GM23338 (cell line): ENCODE data around the gene MAST3. TPM values are rescaled to one million over a fixed set of nuclear protein-coding genes. Genes with fewer than 3 reads are reported as not detected.

Source experiments
- ATAC-seq: fragments of 200-7000 bp; cut with Tn5 transposase; 3 replicates; pipeline ENCODE4 v1.9.1; 2020
- DNase-seq: peaks from one replicate; pipeline ENCODE4 v3.0.0-alpha.2; 2015; ENCODE audit warnings: low spot score
- H2AFZ ChIP-seq: fragments of 200-600 bp; sonication (generic); 2 replicates; pipeline ENCODE4 v1.8.0; 2016; ENCODE audit warnings: antibody characterized with exemption, mild to moderate bottlenecking, moderate library complexity
- H3F3A ChIP-seq: fragments of 200-600 bp; sonication (generic); replicated peaks from 2 replicates; pipeline ENCODE4 v1.8.0; 2017; ENCODE audit warnings: antibody characterized with exemption, mixed run types, low read depth
- H3K27ac ChIP-seq: fragments of 200-600 bp; sonication (generic); 2 replicates; pipeline ENCODE4 v1.6.1; 2016; ENCODE audit warnings: low read depth
- H3K27me3 ChIP-seq: fragments of 200-600 bp; sonication (generic); 2 replicates; pipeline ENCODE4 v1.8.0; 2016; ENCODE audit warnings: mild to moderate bottlenecking, mixed run types, moderate library complexity; ENCODE audit not compliant: insufficient read depth
- H3K36me3 ChIP-seq: fragments of 200-600 bp; sonication (generic); 2 replicates; pipeline ENCODE4 v1.8.0; 2016; ENCODE audit warnings: mild to moderate bottlenecking; ENCODE audit not compliant: insufficient read depth
- H3K4me1 ChIP-seq: fragments of 200-600 bp; sonication (generic); 2 replicates; pipeline ENCODE4 v1.8.0; 2016; ENCODE audit warnings: mild to moderate bottlenecking, moderate library complexity; ENCODE audit not compliant: insufficient read depth
- H3K4me2 ChIP-seq: fragments of 200-600 bp; sonication (generic); 2 replicates; pipeline ENCODE4 v1.7.1; 2017; ENCODE audit warnings: mixed run types
- H3K4me3 ChIP-seq: fragments of 200-600 bp; sonication (generic); 2 replicates; pipeline ENCODE4 v1.6.1; 2016; ENCODE audit warnings: mixed run types
- H3K79me2 ChIP-seq: fragments of 200-600 bp; sonication (generic); replicated peaks from 2 replicates; pipeline ENCODE4 v1.8.0; 2017; ENCODE audit warnings: mild to moderate bottlenecking; ENCODE audit not compliant: insufficient read depth
- H3K9me2 ChIP-seq: fragments of 200-600 bp; sonication (generic); 2 replicates; pipeline ENCODE4 v1.8.0; 2017; ENCODE audit not compliant: insufficient read depth
- H4K20me1 ChIP-seq: fragments of 200-600 bp; sonication (generic); replicated peaks from 2 replicates; pipeline ENCODE4 v1.8.0; 2017; ENCODE audit warnings: mild to moderate bottlenecking; ENCODE audit not compliant: insufficient read depth
- H3K27ac Mint-ChIP-seq: 2 replicates; pipeline ENCODE4 v1.8.0; 2020; ENCODE audit warnings: inconsistent platforms, mild to moderate bottlenecking, moderate library complexity, mixed read lengths
- H3K27me3 Mint-ChIP-seq: 3 replicates; pipeline ENCODE4 v1.8.0; 2022; ENCODE audit warnings: low read depth, mild to moderate bottlenecking, moderate library complexity, mixed read lengths, inconsistent platforms; ENCODE audit not compliant: insufficient read depth, poor library complexity
- H3K36me3 Mint-ChIP-seq: 3 replicates; pipeline ENCODE4 v1.8.0; 2021; ENCODE audit warnings: low read depth, mild to moderate bottlenecking, inconsistent platforms, moderate library complexity, mixed read lengths
- H3K4me1 Mint-ChIP-seq: 3 replicates; pipeline ENCODE4 v1.8.0; 2020; ENCODE audit warnings: mild to moderate bottlenecking, inconsistent platforms, mixed read lengths
- H3K4me3 Mint-ChIP-seq: 3 replicates; pipeline ENCODE4 v1.8.0; 2021; ENCODE audit warnings: moderate library complexity, mild to moderate bottlenecking, inconsistent platforms, mixed read lengths
- H3K9me3 Mint-ChIP-seq: 3 replicates; pipeline ENCODE4 v1.8.0; 2020; ENCODE audit warnings: moderate library complexity, mild to moderate bottlenecking, inconsistent platforms, mixed read lengths
- CREB1 ChIP-seq: fragments of 250-450 bp; sonication (Bioruptor Pico); IDR thresholded peaks from 2 replicates; pipeline ENCODE4 v1.5.0; 2020; ENCODE audit warnings: low read depth, mild to moderate bottlenecking, moderate library complexity
- EZH2 ChIP-seq: fragments of 200-600 bp; sonication (generic); IDR thresholded peaks from one replicate; pipeline ENCODE4 v1.8.0; 2017; ENCODE audit warnings: antibody characterized with exemption, mild to moderate bottlenecking, low read depth; ENCODE audit not compliant: unreplicated experiment
- EZH2phosphoT487 ChIP-seq: fragments of 200-600 bp; sonication (generic); IDR thresholded peaks from one replicate; pipeline ENCODE4 v1.8.1; 2018; ENCODE audit warnings: antibody characterized with exemption; ENCODE audit not compliant: unreplicated experiment
- JUNB ChIP-seq: IDR thresholded peaks from one replicate; pipeline ENCODE4 v1.6.1; 2016; ENCODE audit warnings: antibody characterized with exemption; ENCODE audit not compliant: unreplicated experiment
- NANOG ChIP-seq: IDR thresholded peaks from 2 replicates; pipeline ENCODE4 v1.6.1; 2016; ENCODE audit warnings: antibody characterized with exemption, borderline replicate concordance
- POLR2AphosphoS5 ChIP-seq: IDR thresholded peaks from 2 replicates; pipeline ENCODE4 v1.6.1; 2016; ENCODE audit warnings: antibody characterized with exemption, low read depth
- STAT1 ChIP-seq: IDR thresholded peaks from one replicate; pipeline ENCODE4 v1.6.1; 2016; ENCODE audit warnings: antibody characterized with exemption; ENCODE audit not compliant: unreplicated experiment
- ZNF114 ChIP-seq: fragments of 250-450 bp; sonication (Bioruptor Pico); IDR thresholded peaks from 2 replicates; pipeline ENCODE4 v1.5.0; 2020; ENCODE audit warnings: mild to moderate bottlenecking, moderate library complexity
- ZNF331 ChIP-seq: fragments of 250-450 bp; sonication (Bioruptor Pico); IDR thresholded peaks from 2 replicates; pipeline ENCODE4 v1.5.0; 2020; ENCODE audit warnings: low read depth, mild to moderate bottlenecking, moderate library complexity
- polyA plus RNA-seq: library from polyadenylated mRNA; unstranded; fragments of >200 nt; fragmentation: Nextera tagmentation; extraction: Ambion mirVana; gene quantifications from 2 replicates; pipeline ENCODE4 v1.2.1, GENCODE V29; 2016
- total RNA-seq: library from RNA; depleted of rRNA; stranded (reverse); fragments of >200 nt; shearing (Covaris generic); gene quantifications from 2 replicates; pipeline ENCODE4 v1.2.3, GENCODE V29; 2014
- TF ChIP-seq, protein P1 (sequence below): fragments of 250-450 bp; sonication (Bioruptor Pico); IDR thresholded peaks from 2 replicates; pipeline ENCODE4 v1.5.0; 2020; ENCODE audit warnings: mild to moderate bottlenecking, moderate library complexity
- TF ChIP-seq, protein P2 (sequence below), 2 experiments: fragments of 200-600 bp in 1 of 2; sonication (generic) in 1 of 2; conservative IDR thresholded peaks; 2 replicates each; pipeline versions ENCODE4 v1.5.1 to v1.6.1; 2016 to 2017; ENCODE audit warnings: antibody characterized with exemption in 2 of 2, low read depth in 2 of 2, mild to moderate bottlenecking in 2 of 2, moderate library complexity in 1 of 2
- TF ChIP-seq, protein P3 (sequence below): IDR thresholded peaks from one replicate; pipeline ENCODE4 v1.6.1; 2018; ENCODE audit warnings: antibody characterized with exemption; ENCODE audit not compliant: unreplicated experiment
- TF ChIP-seq, protein P4 (sequence below): IDR thresholded peaks from 2 replicates; pipeline ENCODE4 v1.6.1; 2016; ENCODE audit warnings: antibody characterized with exemption

The MAST3 gene
- total and polyA plus RNA-seq, 2 experiments from 2014 or later, result 5.6 to 8.8 TPM

DNA sequence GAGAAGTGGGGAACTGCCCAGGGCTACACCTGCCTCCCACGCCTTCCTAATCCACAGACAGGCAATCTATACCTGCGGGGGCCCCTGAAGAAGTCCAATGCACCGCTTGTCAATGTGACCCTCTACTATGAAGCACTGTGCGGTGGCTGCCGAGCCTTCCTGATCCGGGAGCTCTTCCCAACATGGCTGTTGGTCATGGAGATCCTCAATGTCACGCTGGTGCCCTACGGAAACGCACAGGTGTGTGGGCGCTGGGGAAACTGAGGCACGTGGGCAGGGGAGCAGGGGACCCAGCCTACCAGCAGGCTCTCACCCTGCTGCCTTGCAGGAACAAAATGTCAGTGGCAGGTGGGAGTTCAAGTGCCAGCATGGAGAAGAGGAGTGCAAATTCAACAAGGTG, 77.4 kb downstream of the MAST3 start:
- TF ChIP-seq EZH2, result no peak
- TF ChIP-seq, protein P1, sequence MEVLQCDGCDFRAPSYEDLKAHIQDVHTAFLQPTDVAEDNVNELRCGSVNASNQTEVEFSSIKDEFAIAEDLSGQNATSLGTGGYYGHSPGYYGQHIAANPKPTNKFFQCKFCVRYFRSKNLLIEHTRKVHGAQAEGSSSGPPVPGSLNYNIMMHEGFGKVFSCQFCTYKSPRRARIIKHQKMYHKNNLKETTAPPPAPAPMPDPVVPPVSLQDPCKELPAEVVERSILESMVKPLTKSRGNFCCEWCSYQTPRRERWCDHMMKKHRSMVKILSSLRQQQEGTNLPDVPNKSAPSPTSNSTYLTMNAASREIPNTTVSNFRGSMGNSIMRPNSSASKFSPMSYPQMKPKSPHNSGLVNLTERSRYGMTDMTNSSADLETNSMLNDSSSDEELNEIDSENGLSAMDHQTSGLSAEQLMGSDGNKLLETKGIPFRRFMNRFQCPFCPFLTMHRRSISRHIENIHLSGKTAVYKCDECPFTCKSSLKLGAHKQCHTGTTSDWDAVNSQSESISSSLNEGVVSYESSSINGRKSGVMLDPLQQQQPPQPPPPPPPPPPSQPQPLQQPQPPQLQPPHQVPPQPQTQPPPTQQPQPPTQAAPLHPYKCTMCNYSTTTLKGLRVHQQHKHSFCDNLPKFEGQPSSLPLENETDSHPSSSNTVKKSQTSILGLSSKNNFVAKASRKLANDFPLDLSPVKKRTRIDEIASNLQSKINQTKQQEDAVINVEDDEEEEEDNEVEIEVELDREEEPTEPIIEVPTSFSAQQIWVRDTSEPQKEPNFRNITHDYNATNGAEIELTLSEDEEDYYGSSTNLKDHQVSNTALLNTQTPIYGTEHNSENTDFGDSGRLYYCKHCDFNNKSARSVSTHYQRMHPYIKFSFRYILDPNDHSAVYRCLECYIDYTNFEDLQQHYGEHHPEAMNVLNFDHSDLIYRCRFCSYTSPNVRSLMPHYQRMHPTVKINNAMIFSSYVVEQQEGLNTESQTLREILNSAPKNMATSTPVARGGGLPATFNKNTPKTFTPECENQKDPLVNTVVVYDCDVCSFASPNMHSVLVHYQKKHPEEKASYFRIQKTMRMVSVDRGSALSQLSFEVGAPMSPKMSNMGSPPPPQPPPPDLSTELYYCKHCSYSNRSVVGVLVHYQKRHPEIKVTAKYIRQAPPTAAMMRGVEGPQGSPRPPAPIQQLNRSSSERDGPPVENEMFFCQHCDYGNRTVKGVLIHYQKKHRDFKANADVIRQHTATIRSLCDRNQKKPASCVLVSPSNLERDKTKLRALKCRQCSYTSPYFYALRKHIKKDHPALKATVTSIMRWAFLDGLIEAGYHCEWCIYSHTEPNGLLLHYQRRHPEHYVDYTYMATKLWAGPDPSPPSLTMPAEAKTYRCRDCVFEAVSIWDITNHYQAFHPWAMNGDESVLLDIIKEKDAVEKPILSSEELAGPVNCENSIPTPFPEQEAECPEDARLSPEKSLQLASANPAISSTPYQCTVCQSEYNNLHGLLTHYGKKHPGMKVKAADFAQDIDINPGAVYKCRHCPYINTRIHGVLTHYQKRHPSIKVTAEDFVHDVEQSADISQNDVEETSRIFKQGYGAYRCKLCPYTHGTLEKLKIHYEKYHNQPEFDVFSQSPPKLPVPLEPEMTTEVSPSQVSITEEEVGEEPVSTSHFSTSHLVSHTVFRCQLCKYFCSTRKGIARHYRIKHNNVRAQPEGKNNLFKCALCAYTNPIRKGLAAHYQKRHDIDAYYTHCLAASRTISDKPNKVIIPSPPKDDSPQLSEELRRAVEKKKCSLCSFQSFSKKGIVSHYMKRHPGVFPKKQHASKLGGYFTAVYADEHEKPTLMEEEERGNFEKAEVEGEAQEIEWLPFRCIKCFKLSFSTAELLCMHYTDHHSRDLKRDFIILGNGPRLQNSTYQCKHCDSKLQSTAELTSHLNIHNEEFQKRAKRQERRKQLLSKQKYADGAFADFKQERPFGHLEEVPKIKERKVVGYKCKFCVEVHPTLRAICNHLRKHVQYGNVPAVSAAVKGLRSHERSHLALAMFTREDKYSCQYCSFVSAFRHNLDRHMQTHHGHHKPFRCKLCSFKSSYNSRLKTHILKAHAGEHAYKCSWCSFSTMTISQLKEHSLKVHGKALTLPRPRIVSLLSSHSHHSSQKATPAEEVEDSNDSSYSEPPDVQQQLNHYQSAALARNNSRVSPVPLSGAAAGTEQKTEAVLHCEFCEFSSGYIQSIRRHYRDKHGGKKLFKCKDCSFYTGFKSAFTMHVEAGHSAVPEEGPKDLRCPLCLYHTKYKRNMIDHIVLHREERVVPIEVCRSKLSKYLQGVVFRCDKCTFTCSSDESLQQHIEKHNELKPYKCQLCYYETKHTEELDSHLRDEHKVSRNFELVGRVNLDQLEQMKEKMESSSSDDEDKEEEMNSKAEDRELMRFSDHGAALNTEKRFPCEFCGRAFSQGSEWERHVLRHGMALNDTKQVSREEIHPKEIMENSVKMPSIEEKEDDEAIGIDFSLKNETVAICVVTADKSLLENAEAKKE, result no peak
- TF ChIP-seq, protein P2, sequence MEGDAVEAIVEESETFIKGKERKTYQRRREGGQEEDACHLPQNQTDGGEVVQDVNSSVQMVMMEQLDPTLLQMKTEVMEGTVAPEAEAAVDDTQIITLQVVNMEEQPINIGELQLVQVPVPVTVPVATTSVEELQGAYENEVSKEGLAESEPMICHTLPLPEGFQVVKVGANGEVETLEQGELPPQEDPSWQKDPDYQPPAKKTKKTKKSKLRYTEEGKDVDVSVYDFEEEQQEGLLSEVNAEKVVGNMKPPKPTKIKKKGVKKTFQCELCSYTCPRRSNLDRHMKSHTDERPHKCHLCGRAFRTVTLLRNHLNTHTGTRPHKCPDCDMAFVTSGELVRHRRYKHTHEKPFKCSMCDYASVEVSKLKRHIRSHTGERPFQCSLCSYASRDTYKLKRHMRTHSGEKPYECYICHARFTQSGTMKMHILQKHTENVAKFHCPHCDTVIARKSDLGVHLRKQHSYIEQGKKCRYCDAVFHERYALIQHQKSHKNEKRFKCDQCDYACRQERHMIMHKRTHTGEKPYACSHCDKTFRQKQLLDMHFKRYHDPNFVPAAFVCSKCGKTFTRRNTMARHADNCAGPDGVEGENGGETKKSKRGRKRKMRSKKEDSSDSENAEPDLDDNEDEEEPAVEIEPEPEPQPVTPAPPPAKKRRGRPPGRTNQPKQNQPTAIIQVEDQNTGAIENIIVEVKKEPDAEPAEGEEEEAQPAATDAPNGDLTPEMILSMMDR (conservative IDR thresholded peaks at IDR 0.05; ENCODE audit: low read depth in 2 of 2), result no peak
- TF ChIP-seq EZH2phosphoT487, result no peak
- TF ChIP-seq ZNF331, result no peak
- no peak for TF ChIP-seq NANOG
- TF ChIP-seq, protein P3, sequence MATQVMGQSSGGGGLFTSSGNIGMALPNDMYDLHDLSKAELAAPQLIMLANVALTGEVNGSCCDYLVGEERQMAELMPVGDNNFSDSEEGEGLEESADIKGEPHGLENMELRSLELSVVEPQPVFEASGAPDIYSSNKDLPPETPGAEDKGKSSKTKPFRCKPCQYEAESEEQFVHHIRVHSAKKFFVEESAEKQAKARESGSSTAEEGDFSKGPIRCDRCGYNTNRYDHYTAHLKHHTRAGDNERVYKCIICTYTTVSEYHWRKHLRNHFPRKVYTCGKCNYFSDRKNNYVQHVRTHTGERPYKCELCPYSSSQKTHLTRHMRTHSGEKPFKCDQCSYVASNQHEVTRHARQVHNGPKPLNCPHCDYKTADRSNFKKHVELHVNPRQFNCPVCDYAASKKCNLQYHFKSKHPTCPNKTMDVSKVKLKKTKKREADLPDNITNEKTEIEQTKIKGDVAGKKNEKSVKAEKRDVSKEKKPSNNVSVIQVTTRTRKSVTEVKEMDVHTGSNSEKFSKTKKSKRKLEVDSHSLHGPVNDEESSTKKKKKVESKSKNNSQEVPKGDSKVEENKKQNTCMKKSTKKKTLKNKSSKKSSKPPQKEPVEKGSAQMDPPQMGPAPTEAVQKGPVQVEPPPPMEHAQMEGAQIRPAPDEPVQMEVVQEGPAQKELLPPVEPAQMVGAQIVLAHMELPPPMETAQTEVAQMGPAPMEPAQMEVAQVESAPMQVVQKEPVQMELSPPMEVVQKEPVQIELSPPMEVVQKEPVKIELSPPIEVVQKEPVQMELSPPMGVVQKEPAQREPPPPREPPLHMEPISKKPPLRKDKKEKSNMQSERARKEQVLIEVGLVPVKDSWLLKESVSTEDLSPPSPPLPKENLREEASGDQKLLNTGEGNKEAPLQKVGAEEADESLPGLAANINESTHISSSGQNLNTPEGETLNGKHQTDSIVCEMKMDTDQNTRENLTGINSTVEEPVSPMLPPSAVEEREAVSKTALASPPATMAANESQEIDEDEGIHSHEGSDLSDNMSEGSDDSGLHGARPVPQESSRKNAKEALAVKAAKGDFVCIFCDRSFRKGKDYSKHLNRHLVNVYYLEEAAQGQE, result no peak
- no peak for TF ChIP-seq STAT1
- no peak for TF ChIP-seq JUNB
- TF ChIP-seq POLR2AphosphoS5, result no peak
- TF ChIP-seq, protein P4, sequence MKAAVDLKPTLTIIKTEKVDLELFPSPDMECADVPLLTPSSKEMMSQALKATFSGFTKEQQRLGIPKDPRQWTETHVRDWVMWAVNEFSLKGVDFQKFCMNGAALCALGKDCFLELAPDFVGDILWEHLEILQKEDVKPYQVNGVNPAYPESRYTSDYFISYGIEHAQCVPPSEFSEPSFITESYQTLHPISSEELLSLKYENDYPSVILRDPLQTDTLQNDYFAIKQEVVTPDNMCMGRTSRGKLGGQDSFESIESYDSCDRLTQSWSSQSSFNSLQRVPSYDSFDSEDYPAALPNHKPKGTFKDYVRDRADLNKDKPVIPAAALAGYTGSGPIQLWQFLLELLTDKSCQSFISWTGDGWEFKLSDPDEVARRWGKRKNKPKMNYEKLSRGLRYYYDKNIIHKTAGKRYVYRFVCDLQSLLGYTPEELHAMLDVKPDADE, result no peak
- no peak for TF ChIP-seq CREB1 (CRISPR knock-in tag)
- no peak for TF ChIP-seq ZNF114 (CRISPR knock-in tag)
- H3K36me3 Mint-ChIP-seq, result peaks cover 10% of the 10 kb centered on the region; the same call in 2 of the 3 replicates
- H3K27me3 Mint-ChIP-seq, result peaks cover 19% of the 10 kb centered on the region
- peaks cover 12% of the 10 kb centered on the region for H3K27me3 ChIP-seq
- H3K4me2 ChIP-seq, result peak overlapping the region; percentile 92; the same call in 1 of the 2 replicates
- peaks cover 5% of the 10 kb centered on the region for H3F3A ChIP-seq
- ATAC-seq (no peak), DNase-seq (no peak)
- H3K27ac Mint-ChIP-seq, result no peak overlapping the region
- no peaks in the 10 kb centered on the region for H3K9me3 Mint-ChIP-seq
- H3K36me3 ChIP-seq, result no peaks in the 10 kb centered on the region
- peaks cover 6% of the 10 kb centered on the region for H3K4me1 Mint-ChIP-seq
- H3K9me2 ChIP-seq, result no peaks in the 10 kb centered on the region
- no peaks in the 10 kb centered on the region for H4K20me1 ChIP-seq
- H3K27ac ChIP-seq, result no peak overlapping the region
- peaks cover 4% of the 10 kb centered on the region for H3K4me1 ChIP-seq
- H3K4me3 Mint-ChIP-seq, result peak overlapping the region; percentile 78; the same call in 1 of the 3 replicates
- peak overlapping the region; percentile 79; the same call in 1 of the 2 replicates for H3K4me3 ChIP-seq
- H3K79me2 ChIP-seq, result no peaks in the 10 kb centered on the region
- no peak overlapping the region for H2AFZ ChIP-seq
